NT2/D1 (cell line): ENCODE measurements around the gene HMG20B.
A peak's percentile ranks its signal among the peaks of the same experiment; 100 is the strongest.
"Not testable (repeated sequence)": the region's sequence is repeated elsewhere in the genome, so short reads cannot be mapped to it uniquely, and the experiment has no call there.

Experiments used
- DNase-seq: peaks from one replicate; pipeline ENCODE4 v3.0.0-alpha.2; 2011; ENCODE audit warnings: low read depth, low spot score
- H3K27me3 ChIP-seq: 2 replicates; pipeline ENCODE4 v1.6.0; 2011; ENCODE audit warnings: mild to moderate bottlenecking; ENCODE audit not compliant: insufficient read length, insufficient read depth
- H3K36me3 ChIP-seq: 2 replicates; pipeline ENCODE4 v1.6.1; 2011; ENCODE audit warnings: mild to moderate bottlenecking, low read length, mixed read lengths; ENCODE audit not compliant: insufficient read depth, insufficient read length
- H3K4me1 ChIP-seq: 2 replicates; pipeline ENCODE4 v1.5.1; 2011; ENCODE audit not compliant: insufficient read depth, insufficient read length
- H3K4me3 ChIP-seq: 2 replicates; pipeline ENCODE4 v1.5.1; 2011; ENCODE audit warnings: low read depth; ENCODE audit not compliant: insufficient read length
- H3K9ac ChIP-seq: 2 replicates; pipeline ENCODE4 v1.6.0; 2011; ENCODE audit warnings: low read depth; ENCODE audit not compliant: insufficient read length
- H3K9me3 ChIP-seq: 2 replicates; pipeline ENCODE4 v1.5.1; 2011; ENCODE audit warnings: mild to moderate bottlenecking, low read length; ENCODE audit not compliant: insufficient read depth
- SUZ12 ChIP-seq: IDR thresholded peaks from 2 replicates; pipeline ENCODE4 v1.6.1; 2011; ENCODE audit not compliant: insufficient read length, insufficient read depth; ENCODE audit errors: extremely low read depth
- YY1 ChIP-seq: IDR thresholded peaks from 2 replicates; pipeline ENCODE4 v1.6.1; 2011; ENCODE audit not compliant: insufficient read length, insufficient read depth
- ZNF274 ChIP-seq: IDR thresholded peaks from 2 replicates; pipeline ENCODE4 v1.6.1; 2011; ENCODE audit warnings: mild to moderate bottlenecking, low read depth, low read length

Gene HMG20B

GRCh38 chr19:3578390-3578789, 5.6 kb downstream of the HMG20B start:
- H3K9ac ChIP-seq, result no peak overlapping the region
- no peak for TF ChIP-seq ZNF274
- no peak for TF ChIP-seq SUZ12
- no peak for TF ChIP-seq YY1
- no peaks in the 10 kb centered on the region for H3K9me3 ChIP-seq
- no peak overlapping the region for H3K4me3 ChIP-seq
- DNase-seq, result no peak
- peaks cover 16% of the 10 kb centered on the region for H3K4me1 ChIP-seq
- no peaks in the 10 kb centered on the region for H3K27me3 ChIP-seq
- H3K36me3 ChIP-seq, result peaks cover 36% of the 10 kb centered on the region

GRCh38 chr19:3580156-3580934, 7.6 kb downstream of the HMG20B start:
- no peak overlapping the region for H3K9ac ChIP-seq
- peaks cover 27% of the 10 kb centered on the region for H3K36me3 ChIP-seq
- H3K4me3 ChIP-seq, result no peak overlapping the region
- H3K27me3 ChIP-seq, result peaks cover 5% of the 10 kb centered on the region
- H3K4me1 ChIP-seq, result peaks cover 15% of the 10 kb centered on the region
- DNase-seq, result no peak
- TF ChIP-seq SUZ12 (no peak), YY1 (no peak), ZNF274 (no peak)
- no peaks in the 10 kb centered on the region for H3K9me3 ChIP-seq

GRCh38 chr19:3581792-3582191, 9.0 kb downstream of the HMG20B start:
- Histone ChIP-seq H3K27me3 (peaks cover 13% of the 10 kb centered on the region), H3K36me3 (peaks cover 14% of the 10 kb centered on the region)
- not testable (repeated sequence) for H3K9me3 ChIP-seq, H3K4me3 ChIP-seq, H3K9ac ChIP-seq, H3K4me1 ChIP-seq, DNase-seq

GRCh38 chr19:3584036-3584802, 11.5 kb downstream of the HMG20B start:
- H3K27me3 ChIP-seq, result peaks cover 13% of the 10 kb centered on the region
- H3K9ac ChIP-seq, DNase-seq, H3K9me3 ChIP-seq, H3K4me1 ChIP-seq, H3K4me3 ChIP-seq, H3K36me3 ChIP-seq: not testable (repeated sequence)

- H3K4me1 ChIP-seq, result peaks cover 4% of the 10 kb centered on the region
- H3K27me3 ChIP-seq, result peaks cover 13% of the 10 kb centered on the region
- peak within 1 kb of the TSS; percentile 79 for H3K9ac ChIP-seq
- peak within 1 kb of the TSS; percentile 51 for H3K4me3 ChIP-seq
- no peaks in the 10 kb centered on the region for H3K36me3 ChIP-seq
- TF ChIP-seq SUZ12 (no peak), ZNF274 (no peak), YY1 (no peak)
- no peak for DNase-seq
- no peaks in the 10 kb centered on the region; the same call in 1 of the 2 replicates for H3K9me3 ChIP-seq
Observed at GRCh38 chr19:3585301-3586126, 12.8 kb downstream of the HMG20B start, which contains the start of gene GIPC3. Gene GIPC3 (plus strand): TSS chr19:3585478. CDS start chr19:3585598, 120 bp downstream.

- DNase-seq, result no peak
- Histone ChIP-seq H3K36me3 (no peaks in the 10 kb centered on the region), H3K4me1 (peaks cover 4% of the 10 kb centered on the region), H3K9me3 (no peaks in the 10 kb centered on the region; the same call in 1 of the 2 replicates), H3K27me3 (peaks cover 13% of the 10 kb centered on the region), H3K9ac (peak overlapping the region; percentile 79), H3K4me3 (peak overlapping the region; percentile 51)
- TF ChIP-seq YY1 (no peak), SUZ12 (no peak), ZNF274 (no peak)
Observed at GRCh38 chr19:3586127-3586626, 13.4 kb downstream of the HMG20B start.
